ENCODE measurements around the gene ZDHHC16. TPM values are rescaled to one million over a fixed set of nuclear protein-coding genes. Genes with fewer than 3 reads are reported as not detected.

ZDHHC16 gene
- total RNA-seq, 1 experiment from 2014 or later: 29.8 TPM

Other genes with a start within 250 kb of the ZDHHC16 start
- 9.8 and 11.4 TPM in 2 replicates for gene ARHGAP19, start 153.5 kb upstream of the ZDHHC16 start, total RNA-seq (2014; rRNA removed; shearing (Covaris generic))
- 1.3 and 2.2 TPM in 2 replicates for gene FRAT1, start 126.9 kb upstream of the ZDHHC16 start, total RNA-seq (2014; rRNA removed; shearing (Covaris generic))
- gene FRAT2, start 111.4 kb upstream of the ZDHHC16 start, total RNA-seq (2014; rRNA removed; shearing (Covaris generic)): 12.7 and 13.8 TPM in 2 replicates
- 78.4 and 78.6 TPM in 2 replicates for gene RRP12, start 44.8 kb upstream of the ZDHHC16 start, total RNA-seq (2014; rRNA removed; shearing (Covaris generic))
- gene PGAM1, start 20.0 kb upstream of the ZDHHC16 start, total RNA-seq (2014; rRNA removed; shearing (Covaris generic)): 506 and 508 TPM in 2 replicates
- 37.7 and 49.1 TPM in 2 replicates for gene EXOSC1, start 169 bp upstream of the ZDHHC16 start, total RNA-seq (2014; rRNA removed; shearing (Covaris generic))
- gene MMS19, start 52.2 kb downstream of the ZDHHC16 start, total RNA-seq (2014; rRNA removed; shearing (Covaris generic)): 53.3 and 70.5 TPM in 2 replicates
- gene UBTD1, start 52.7 kb downstream of the ZDHHC16 start, total RNA-seq (2014; rRNA removed; shearing (Covaris generic)): 8.2 and 8.3 TPM in 2 replicates
- not detected in 2 replicates for gene ANKRD2, start 126.6 kb downstream of the ZDHHC16 start, total RNA-seq (2014; rRNA removed; shearing (Covaris generic))
- not detected in 2 replicates for gene HOGA1, start 138.2 kb downstream of the ZDHHC16 start, total RNA-seq (2014; rRNA removed; shearing (Covaris generic))
- not detected in 2 replicates for gene C10orf62, start 143.5 kb downstream of the ZDHHC16 start, total RNA-seq (2014; rRNA removed; shearing (Covaris generic))
- 1.6 and 3.4 TPM in 2 replicates for gene MORN4, start 187.3 kb downstream of the ZDHHC16 start, total RNA-seq (2014; rRNA removed; shearing (Covaris generic))
- 14.5 and 16.4 TPM in 2 replicates for gene PI4K2A, start 194.5 kb downstream of the ZDHHC16 start, total RNA-seq (2014; rRNA removed; shearing (Covaris generic))
- gene AVPI1, start 241.1 kb downstream of the ZDHHC16 start, total RNA-seq (2014; rRNA removed; shearing (Covaris generic)): 4.4 and 5.7 TPM in 2 replicates

Data from Daoy (cell line).